ENCODE data around the gene NDE1. TPM values are rescaled to one million over a fixed set of nuclear protein-coding genes. Genes with fewer than 3 reads are reported as not detected.

NDE1 gene
- total RNA-seq, 2 donors from 2014 or later = 122 to 123 TPM

GRCh38 chr16:15765880-15766279 is 115.8 kb downstream of the NDE1 start:
- peaks cover 4% of the 10 kb centered on the region for H3K36me3 Mint-ChIP-seq (ENCODE audit: low read depth)
- ATAC-seq (peak; percentile 78), DNase-seq (no peak)
- no peak overlapping the region for H3K4me3 Mint-ChIP-seq
- H3K4me1 Mint-ChIP-seq = peaks cover 2% of the 10 kb centered on the region
- H3K27me3 Mint-ChIP-seq = peaks cover 42% of the 10 kb centered on the region
- H3K9me3 ChIP-seq (ENCODE audit: control insufficient read depth, low read length, poor library complexity, severe bottlenecking) = no peaks in the 10 kb centered on the region
- no peak overlapping the region for H3K27ac Mint-ChIP-seq

DNA sequence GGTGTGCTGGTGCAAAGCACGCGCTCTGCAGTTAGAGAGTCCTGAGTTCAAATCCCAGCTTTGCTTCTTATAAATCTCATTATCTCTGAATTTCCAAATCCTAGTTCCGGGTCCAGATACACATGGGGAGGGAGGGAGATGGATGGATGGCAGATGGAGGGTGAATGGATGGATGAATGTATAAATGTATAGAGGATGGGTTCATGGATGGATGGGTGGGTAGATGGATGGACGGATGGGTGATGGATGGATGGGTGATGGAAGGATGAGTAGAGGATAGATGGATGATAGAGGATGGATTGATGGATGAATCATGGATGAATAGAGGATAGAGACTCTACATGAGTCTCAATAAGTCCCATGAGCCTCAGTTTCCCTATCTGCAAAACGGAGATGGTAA is 116.9 kb downstream of the NDE1 start:
- H3K4me1 Mint-ChIP-seq = peaks cover 2% of the 10 kb centered on the region
- H3K9me3 ChIP-seq (ENCODE audit: control insufficient read depth, low read length, poor library complexity, severe bottlenecking) = no peaks in the 10 kb centered on the region
- peaks cover 38% of the 10 kb centered on the region for H3K27me3 Mint-ChIP-seq
- H3K4me3 Mint-ChIP-seq = no peak overlapping the region
- ATAC-seq = no peak
- DNase-seq = no peak
- H3K36me3 Mint-ChIP-seq (ENCODE audit: low read depth) = peaks cover 4% of the 10 kb centered on the region
- H3K27ac Mint-ChIP-seq = no peak overlapping the region

DNA sequence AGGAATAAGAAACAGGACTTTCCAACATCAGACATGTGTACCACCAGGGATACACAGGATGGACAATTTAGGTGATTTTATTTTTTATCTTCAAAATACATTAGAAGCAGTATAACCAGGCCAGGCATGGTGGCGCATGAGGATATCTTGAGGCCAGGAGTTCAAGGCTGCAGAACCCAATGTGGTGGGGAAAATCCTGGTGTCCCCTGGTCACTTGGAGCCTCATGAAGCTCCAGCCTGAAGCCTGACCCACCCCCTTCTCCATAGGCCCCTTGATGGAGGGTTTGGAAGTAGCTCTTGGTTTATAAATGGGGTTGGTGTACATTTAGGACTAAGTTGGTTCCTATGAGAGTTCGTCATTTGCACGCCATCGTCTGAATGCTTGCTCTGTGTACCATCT is 118.2 kb downstream of the NDE1 start:
- peaks cover 2% of the 10 kb centered on the region for H3K4me1 Mint-ChIP-seq
- peaks cover 27% of the 10 kb centered on the region for H3K27me3 Mint-ChIP-seq
- no peak overlapping the region for H3K4me3 Mint-ChIP-seq
- H3K36me3 Mint-ChIP-seq (ENCODE audit: low read depth) = peaks cover 4% of the 10 kb centered on the region
- DNase-seq (no peak), ATAC-seq (no peak)
- H3K27ac Mint-ChIP-seq = no peak overlapping the region
- H3K9me3 ChIP-seq (ENCODE audit: control insufficient read depth, low read length, poor library complexity, severe bottlenecking) = no peaks in the 10 kb centered on the region

DNA sequence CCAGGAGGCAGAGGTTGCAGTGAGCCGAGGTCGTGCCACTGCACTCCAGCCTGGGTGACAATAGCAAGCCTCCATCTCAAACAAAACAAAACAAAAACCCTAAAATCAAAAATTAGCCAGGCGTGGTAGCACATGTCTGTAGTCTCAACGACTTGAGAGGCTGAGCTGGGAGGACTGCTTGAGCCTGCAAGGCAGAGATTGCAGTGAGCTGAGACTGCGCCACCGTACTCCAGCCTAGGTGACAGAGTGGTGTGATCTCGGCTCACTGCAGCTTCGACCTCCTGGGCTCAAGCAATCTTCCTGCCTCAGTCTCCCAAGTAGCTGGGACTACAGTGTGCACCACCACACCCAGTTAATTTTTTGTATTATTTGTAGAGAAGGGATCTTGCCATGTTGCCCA is 119.2 kb downstream of the NDE1 start:
- no peak for DNase-seq
- Mint-ChIP-seq H3K36me3 (ENCODE audit: low read depth) (peaks cover 4% of the 10 kb centered on the region), H3K27ac (no peak overlapping the region), H3K4me3 (no peak overlapping the region), H3K4me1 (peaks cover 2% of the 10 kb centered on the region), H3K27me3 (peaks cover 26% of the 10 kb centered on the region)
- no peak for ATAC-seq
- H3K9me3 ChIP-seq (ENCODE audit: control insufficient read depth, low read length, poor library complexity, severe bottlenecking) = no peaks in the 10 kb centered on the region

DNA sequence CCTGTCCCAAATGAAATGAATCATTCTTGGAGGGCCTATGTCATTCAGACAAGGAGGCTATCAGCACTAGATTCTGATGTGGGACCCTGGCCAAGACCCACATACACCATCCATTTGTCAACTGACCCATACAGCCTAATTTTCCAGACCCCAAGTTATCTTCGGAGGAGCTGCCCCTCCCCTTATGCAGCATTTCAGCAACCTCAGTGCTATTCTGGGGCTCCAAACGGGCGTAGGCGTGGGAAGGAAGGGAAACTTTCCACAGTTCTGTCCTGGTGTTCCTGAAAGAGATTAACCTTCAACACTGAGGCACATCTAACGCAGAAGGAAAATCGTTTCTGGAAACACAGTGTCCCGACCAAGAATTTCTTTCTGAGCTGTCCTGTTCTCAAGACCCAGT is 120.1 kb downstream of the NDE1 start:
- H3K36me3 Mint-ChIP-seq (ENCODE audit: low read depth) = peaks cover 3% of the 10 kb centered on the region
- ATAC-seq (no peak), DNase-seq (no peak)
- no peak overlapping the region for H3K4me3 Mint-ChIP-seq
- peaks cover 2% of the 10 kb centered on the region for H3K4me1 Mint-ChIP-seq
- H3K27me3 Mint-ChIP-seq = peaks cover 22% of the 10 kb centered on the region
- H3K27ac Mint-ChIP-seq = no peak overlapping the region
- H3K9me3 ChIP-seq (ENCODE audit: control insufficient read depth, low read length, poor library complexity, severe bottlenecking) = no peaks in the 10 kb centered on the region

- no peak overlapping the region for H3K4me3 Mint-ChIP-seq
- peaks cover 2% of the 10 kb centered on the region for H3K4me1 Mint-ChIP-seq
- H3K9me3 ChIP-seq (ENCODE audit: control insufficient read depth, low read length, poor library complexity, severe bottlenecking) = no peaks in the 10 kb centered on the region
- ATAC-seq (no peak), DNase-seq (no peak)
- peaks cover 21% of the 10 kb centered on the region for H3K27me3 Mint-ChIP-seq
- H3K36me3 Mint-ChIP-seq (ENCODE audit: low read depth) = no peaks in the 10 kb centered on the region
- H3K27ac Mint-ChIP-seq = no peak overlapping the region
Observed at GRCh38 chr16:15770512-15770911, 120.5 kb downstream of the NDE1 start.

- Mint-ChIP-seq H3K27me3 (peaks cover 32% of the 10 kb centered on the region), H3K27ac (no peak overlapping the region), H3K4me3 (no peak overlapping the region), H3K36me3 (ENCODE audit: low read depth) (no peaks in the 10 kb centered on the region), H3K4me1 (peaks cover 2% of the 10 kb centered on the region)
- no peaks in the 10 kb centered on the region for H3K9me3 ChIP-seq (ENCODE audit: control insufficient read depth, low read length, poor library complexity, severe bottlenecking)
- no peak for ATAC-seq
- no peak for DNase-seq
Observed at GRCh38 chr16:15771694-15772093, 121.6 kb downstream of the NDE1 start.

DNA sequence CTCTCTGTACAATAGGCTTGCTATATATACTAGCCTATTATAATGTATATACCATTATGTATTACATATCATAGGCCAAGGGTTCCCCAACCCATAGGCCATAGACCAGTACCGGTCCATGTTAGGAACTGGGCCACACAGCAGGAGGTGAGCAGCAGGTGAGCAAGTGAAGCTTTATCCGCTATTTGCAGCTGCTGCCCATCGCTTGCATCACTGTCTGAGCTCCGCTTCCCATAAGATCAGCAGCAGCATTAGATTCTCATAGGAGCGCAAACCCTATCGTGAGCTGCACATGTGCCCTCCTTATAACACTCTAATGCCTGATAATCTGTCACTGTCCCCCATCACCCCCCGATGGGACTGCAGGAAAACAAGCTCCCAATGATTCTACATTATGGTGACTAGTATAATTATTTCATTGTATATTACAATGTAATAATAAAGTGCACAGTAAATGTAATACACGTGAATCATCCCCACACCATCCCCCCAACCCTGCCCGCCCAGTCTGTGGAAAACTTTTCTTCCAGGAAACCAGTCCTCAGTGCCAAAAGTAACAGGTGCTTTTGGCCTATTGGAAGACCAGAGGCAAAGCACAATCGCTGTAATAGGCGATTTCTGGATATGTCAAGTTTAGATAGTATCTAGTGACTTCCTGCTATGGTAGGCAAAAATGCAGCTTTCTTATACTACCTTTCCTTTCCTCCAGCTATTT is 122.7 kb downstream of the NDE1 start:
- DNase-seq = no peak
- H3K27me3 Mint-ChIP-seq = peaks cover 36% of the 10 kb centered on the region
- no peaks in the 10 kb centered on the region for H3K36me3 Mint-ChIP-seq (ENCODE audit: low read depth)
- H3K4me1 Mint-ChIP-seq = peaks cover 2% of the 10 kb centered on the region
- H3K4me3 Mint-ChIP-seq = no peak overlapping the region
- H3K27ac Mint-ChIP-seq = no peak overlapping the region
- ATAC-seq = no peak
- no peaks in the 10 kb centered on the region for H3K9me3 ChIP-seq (ENCODE audit: control insufficient read depth, low read length, poor library complexity, severe bottlenecking)

DNA sequence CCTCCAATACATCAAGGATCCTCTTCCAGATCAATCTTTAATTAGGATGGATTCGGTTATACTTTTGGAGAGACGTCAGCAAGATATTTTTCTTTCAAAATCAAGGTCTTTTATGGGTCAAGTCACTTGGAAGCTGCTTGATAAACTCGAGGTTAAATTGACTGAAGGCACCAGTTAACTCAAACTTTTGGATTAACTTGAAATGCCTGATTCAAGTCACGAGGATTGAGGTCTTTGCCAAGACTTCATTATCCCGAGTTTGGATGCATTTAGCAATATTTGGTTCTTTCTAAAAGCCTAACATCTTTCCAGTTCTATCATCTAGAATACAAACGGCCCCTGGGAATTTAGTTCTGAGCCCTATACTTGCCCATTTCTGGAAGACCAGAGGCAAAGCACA is 123.9 kb downstream of the NDE1 start:
- H3K36me3 Mint-ChIP-seq (ENCODE audit: low read depth) = no peaks in the 10 kb centered on the region
- peaks cover 42% of the 10 kb centered on the region for H3K27me3 Mint-ChIP-seq
- H3K9me3 ChIP-seq (ENCODE audit: control insufficient read depth, low read length, poor library complexity, severe bottlenecking) = no peaks in the 10 kb centered on the region
- no peak overlapping the region for H3K4me3 Mint-ChIP-seq
- DNase-seq (no peak), ATAC-seq (no peak)
- H3K4me1 Mint-ChIP-seq = peaks cover 2% of the 10 kb centered on the region
- H3K27ac Mint-ChIP-seq = no peak overlapping the region

DNA sequence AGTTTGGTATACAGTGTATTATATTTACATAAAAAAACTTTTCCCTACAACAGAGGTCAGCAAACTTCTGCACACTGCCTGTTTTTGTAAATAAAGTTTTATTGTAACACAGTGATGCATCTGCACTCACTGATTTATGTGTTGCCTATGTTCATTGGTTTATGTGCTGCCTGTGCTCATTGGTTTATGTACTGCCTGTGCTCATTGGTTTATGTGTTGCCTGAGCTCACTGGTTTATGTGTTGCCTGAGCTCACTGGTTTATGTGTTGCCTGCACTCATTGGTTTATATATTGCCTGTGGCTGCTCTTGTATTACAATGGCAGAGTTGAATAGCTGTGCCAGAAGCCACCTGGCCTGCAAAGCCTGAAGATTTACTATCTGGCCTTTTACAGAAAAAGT is 125.2 kb downstream of the NDE1 start:
- no peaks in the 10 kb centered on the region for H3K9me3 ChIP-seq (ENCODE audit: control insufficient read depth, low read length, poor library complexity, severe bottlenecking)
- no peaks in the 10 kb centered on the region for H3K36me3 Mint-ChIP-seq (ENCODE audit: low read depth)
- H3K4me3 Mint-ChIP-seq = no peak overlapping the region
- peaks cover 42% of the 10 kb centered on the region for H3K27me3 Mint-ChIP-seq
- H3K4me1 Mint-ChIP-seq = peaks cover 2% of the 10 kb centered on the region
- ATAC-seq (no peak), DNase-seq (no peak)
- no peak overlapping the region for H3K27ac Mint-ChIP-seq

DNA sequence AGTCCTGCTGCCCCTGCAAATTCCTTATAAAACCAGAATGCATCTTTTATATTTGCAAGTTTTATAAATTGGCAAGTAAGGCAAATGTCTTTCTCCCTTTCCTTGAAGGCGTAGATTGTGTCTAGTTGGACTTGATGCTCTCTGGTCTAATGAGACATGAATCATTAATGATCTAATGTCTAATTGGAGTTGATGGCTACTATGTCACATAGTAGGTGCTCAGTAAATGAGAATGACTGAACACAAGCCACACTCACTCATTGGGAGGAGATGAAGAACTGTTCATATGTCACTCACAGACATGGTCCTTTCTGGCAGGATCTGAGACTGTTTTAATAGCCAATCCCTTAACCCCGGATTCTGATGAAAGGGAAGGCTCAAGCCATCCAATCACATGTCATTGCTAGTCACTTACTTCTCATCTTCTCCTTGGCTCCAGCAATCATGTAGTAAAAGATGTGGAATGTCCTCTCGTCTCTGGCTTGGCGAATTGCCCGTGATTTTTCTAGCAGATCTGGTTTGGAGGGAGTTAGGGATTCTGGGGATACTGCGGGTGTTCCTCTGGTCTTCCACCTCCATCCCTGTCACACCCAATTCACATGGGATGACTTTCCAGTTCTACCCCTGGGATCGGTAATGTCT is 125.7 kb downstream of the NDE1 start:
- Mint-ChIP-seq H3K4me3 (no peak overlapping the region), H3K27ac (no peak overlapping the region), H3K36me3 (ENCODE audit: low read depth) (no peaks in the 10 kb centered on the region), H3K4me1 (peaks cover 2% of the 10 kb centered on the region), H3K27me3 (peaks cover 38% of the 10 kb centered on the region)
- ATAC-seq (no peak), DNase-seq (no peak)
- no peaks in the 10 kb centered on the region for H3K9me3 ChIP-seq (ENCODE audit: control insufficient read depth, low read length, poor library complexity, severe bottlenecking)

Other genes starting within 250 kb of the NDE1 start
- 1 to 10 TPM; 1.8 to 3.0 TPM for gene BMERB1, start 215.7 kb upstream of the NDE1 start, total RNA-seq
- 100 to 1,000 TPM; 159 to 164 TPM for gene MARF1, start 7.1 kb upstream of the NDE1 start, total RNA-seq
- under 1 TPM; 0.22 to 0.29 TPM for gene MYH11, start 206.8 kb downstream of the NDE1 start, total RNA-seq
- 10 to 100 TPM; 16.3 to 20.4 TPM for gene CEP20, start 238.4 kb downstream of the NDE1 start, total RNA-seq

All from T-helper 17 cell (primary cell).